HG02970 (cell line): Measurements from ENCODE around the gene ZNF436.

Source experiments
- ATAC-seq: cut with Tn5 transposase; IDR thresholded peaks from one replicate; pipeline ENCODE4 v1.9.1; 2021; ENCODE audit warnings: mild to moderate bottlenecking, moderate library complexity, moderate number of reproducible peaks; ENCODE audit not compliant: unreplicated experiment, low FRiP score

ZNF436 gene

DNA sequence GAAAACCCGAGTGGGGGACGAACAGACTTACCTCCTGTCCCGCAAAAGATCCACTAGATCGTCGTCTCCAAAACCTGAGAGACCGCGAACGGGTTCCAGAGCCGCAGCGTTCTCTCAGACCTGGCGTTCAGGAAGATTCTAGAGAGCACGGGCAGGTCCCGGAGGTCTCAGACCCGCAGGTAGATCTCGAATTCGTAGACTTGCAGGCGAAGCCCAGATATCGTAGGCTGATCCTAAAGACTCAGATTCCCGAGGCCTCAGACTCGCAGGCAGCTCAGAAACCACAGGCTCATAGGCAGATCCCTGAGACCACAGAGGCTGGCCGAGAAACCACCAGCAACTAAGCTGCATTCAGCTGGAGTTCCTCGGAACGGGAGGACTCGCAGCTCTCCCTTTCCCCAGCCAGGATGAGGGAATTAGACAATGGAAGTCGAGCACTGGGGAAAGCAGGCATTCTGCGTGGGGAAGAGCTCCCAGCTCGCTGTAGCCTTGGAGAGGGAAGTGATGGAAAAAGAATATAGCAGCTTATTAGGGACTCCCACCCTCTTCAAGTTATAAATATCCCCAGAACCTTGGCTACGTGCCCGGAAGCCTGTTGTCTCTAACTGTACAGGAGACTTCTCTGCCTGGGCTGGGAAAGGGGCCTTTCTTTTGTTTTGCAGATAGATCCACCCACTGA lies at the start of gene ZNF436:
TSS of gene ZNF436 (minus strand) at position 502 of the 679 bp plus-strand sequence. CDS start 1,831 bp downstream, outside the sequence.
- no peak for ATAC-seq

DNA sequence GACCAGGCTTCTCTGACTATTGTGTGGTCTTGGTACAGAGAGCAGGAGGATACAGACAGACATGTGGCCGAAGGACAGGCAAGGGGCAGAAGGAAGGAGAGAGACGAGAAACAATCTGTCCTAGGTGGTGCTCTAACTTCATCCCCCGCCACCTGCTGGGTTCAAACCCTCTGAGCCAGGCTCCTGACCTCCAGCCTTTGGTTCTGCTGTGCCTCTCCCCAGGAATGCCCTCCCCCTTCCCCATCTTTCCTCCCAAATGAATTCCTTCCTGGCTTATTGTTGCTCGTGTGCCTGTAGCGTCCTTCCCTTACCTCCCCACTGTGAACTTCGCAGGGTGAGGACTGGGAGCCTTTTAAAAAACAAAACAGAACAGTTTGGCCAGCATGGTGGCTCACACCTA lies 49.5 kb upstream of the ZNF436 start:
- no peak for ATAC-seq

DNA sequence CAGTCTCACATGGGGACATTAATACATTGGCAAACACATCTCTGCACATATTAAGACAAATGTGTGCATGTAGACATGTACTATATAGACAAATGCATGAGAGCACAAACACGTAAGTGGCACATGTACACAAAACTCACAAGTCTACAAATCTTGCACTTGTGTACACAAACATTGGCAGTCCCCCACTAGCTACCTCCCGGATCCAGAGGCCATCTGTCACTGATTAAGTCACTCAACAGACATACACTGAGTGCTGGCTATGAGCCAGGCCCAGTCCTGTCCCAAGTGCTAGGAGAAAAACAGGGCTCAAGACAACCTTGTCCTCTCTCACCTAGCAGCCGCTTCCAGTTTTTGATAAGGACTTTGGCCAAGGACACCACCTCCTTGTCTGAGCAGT lies 47.9 kb upstream of the ZNF436 start:
- no peak for ATAC-seq

DNA sequence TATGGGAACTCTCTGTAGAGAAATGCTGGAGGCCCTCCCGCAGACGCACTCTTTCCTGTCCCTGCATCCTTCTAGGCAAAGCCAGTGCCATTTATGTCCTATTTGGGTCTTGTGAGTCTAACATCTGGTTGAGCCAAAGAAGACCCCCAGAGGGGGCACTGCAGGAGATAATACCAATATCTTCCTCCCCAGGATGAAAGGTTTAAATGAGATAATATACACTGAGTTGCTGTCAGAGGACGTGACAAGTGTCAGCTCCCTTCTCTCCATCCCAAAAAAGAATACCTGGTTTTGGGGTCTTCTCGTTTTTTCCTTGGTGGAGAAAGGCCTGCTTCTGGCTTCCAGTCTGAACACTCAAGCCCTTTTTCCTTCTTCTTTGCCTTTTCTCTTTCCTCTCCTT lies 47.3 kb upstream of the ZNF436 start:
- no peak for ATAC-seq

DNA sequence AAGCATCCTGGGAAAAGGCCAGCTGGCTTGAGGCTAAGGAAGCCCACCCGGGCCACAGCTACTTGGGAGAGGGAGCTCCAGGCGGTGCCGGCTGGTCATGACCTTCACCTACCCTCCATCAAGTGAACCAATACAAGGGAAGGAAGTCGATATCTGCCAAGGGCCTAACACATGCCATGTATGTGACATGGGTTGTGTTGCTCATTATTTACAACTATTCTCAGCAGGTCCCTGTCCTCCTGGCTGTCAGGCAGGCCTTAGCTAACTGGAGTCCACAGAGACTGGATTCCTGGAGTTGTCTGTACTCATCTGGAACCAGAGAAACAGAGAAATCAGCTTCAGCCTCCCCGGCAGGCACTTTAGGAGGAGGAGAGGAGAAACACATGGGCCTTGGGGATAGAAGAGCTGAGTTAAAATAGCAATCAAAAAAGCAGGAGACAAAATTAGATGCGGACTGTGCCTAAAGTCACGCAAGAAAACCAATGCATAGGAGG lies 39.2 kb upstream of the ZNF436 start:
- ATAC-seq: no peak

DNA sequence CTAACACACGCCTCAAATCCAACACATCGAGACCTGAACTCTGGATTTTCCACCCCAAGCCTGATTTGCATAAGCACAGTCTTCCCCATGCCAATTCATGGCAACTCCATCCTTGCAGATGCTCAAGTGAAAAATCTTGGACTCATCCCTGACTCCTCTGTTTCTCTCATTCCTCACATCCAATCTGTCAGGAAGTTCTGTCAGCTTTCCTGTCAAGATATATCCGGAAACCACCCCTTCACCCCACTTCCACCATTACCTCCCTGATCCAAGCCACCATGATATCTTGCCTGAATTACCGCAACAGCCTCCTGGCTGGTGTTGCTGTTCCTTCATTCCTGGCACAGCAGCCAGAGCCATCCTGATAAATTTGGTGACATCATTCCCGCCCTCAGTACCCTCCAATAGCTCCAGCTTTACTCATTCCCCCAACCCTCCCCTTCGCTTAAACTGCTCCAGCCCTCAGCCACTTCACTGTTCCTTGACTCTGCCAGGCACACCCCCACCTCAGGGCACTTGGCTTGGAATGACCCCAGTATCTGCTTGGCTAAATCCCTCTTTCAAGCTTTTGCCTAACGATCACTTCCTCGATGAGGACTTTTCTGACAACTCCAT lies 37.5 kb upstream of the ZNF436 start:
- ATAC-seq: no peak

DNA sequence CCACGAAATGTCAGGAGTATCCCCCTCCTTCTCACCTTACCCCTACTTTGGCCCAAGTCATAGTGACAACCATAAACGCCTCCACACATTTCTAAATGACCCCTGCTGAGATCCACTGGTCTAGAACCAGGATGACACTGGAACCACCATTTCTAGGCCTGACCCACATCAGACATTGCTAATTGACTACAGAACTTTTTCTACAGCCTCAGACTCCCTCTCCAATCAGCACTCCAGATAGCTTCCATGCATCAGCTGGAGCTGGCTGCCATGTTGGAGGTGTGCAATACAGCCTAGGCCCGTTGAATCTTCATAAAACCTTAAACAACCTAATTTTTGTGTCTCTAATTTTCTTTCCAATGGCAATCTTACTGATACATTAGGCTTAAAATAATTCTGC lies 36.3 kb upstream of the ZNF436 start:
- no peak for ATAC-seq

DNA sequence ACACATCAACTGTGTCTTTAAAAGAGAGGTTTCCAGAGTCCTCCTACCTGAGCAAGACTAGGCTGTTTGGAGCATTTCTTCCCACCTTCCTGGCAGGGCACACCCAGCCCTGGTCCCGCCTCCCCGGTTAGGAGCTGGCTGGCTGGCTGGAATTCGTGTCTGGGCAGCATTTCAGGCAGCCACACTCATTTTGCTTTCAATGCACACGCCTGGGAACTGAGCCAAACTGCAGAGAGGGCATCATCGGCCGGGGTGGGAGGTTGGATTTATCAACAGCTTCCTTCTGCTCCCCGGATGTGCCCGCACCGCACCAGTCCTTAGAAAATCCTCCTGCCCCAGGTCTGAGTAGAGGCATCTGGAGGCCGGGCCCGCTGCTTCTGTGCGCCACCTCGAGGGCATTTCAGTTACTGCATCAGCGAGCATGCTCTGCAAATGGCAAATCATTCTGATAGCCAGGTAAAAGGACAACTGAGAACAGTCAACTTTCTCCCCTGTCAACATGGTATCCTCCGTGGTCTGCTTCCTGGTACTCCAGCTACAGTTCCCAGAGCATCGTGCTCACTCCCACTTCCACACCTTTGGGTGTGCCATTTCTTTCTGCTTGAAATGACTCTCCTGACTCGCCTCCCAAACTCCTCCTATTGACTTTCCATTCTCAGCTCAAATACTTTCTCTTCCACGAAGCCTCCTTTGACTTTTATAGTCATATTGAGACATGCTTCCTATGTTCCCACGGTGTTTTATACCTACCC lies 34.3 kb upstream of the ZNF436 start:
- no peak for ATAC-seq

DNA sequence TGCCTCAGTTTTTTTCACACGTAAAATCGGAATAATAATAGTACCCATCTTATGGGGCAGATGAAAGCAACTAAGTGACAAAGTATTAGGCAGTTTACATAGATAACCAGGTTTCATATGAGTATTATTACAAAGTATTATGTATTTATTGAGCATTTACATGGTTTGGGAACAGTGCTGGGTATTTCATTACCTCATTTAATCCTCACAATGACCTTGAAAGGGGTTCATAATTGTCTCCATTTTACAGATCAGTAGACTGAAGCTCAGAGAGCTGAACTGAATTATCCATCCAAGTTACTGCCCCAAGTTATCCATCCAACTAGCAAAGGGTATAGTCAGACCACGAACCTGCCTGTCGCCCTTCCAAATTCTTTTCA lies 33.7 kb upstream of the ZNF436 start:
- ATAC-seq: no peak

DNA sequence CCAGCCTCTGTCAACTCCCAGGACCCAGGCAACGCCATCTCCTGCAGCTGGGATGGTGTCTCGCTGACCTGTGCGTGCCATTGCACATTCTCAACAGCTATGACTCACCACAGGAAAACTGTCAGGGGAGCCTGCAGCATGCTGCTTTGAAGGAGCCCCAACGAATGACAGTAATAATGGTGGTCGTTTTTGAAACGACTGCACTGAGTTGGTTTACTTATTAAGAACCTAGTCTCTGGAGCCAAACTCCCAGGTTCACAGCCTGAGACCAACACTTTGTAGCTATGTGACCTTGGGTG lies 33.4 kb upstream of the ZNF436 start:
- ATAC-seq: no peak

DNA sequence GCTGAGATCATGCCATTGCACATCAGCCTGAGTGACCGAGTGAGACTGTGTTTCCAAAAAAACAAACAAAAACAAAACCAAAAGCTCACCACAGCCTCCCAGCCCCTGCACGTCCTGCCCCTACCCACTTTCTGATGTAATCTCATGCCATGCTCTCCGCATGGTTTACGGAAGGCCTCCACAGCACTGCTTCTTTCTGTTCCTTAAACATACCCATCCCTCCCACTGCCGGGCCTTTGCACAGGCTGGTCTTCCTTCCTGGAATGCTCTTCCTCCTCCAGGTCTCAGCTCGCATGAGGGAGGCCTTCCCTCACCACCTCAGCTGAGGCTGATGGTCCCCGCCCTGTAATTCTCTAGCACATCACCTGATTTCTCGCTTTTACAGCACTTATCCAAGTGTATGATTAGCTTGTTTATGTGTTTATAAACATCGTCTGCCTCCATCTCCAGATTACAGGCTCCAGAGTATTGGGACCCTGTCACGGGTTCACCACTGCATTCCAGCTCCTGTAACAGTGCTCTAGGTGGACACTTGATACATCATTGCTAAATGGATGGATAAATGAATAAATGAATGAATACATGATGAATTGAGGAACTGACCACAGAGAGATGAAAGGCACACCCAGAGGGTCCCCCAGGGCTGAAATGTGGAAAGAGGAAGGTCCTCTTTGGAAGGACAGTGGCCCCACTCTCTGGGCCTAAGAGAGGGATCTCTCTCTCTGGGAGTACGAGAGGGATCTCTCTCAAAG lies 32.8 kb upstream of the ZNF436 start:
- no peak for ATAC-seq

DNA sequence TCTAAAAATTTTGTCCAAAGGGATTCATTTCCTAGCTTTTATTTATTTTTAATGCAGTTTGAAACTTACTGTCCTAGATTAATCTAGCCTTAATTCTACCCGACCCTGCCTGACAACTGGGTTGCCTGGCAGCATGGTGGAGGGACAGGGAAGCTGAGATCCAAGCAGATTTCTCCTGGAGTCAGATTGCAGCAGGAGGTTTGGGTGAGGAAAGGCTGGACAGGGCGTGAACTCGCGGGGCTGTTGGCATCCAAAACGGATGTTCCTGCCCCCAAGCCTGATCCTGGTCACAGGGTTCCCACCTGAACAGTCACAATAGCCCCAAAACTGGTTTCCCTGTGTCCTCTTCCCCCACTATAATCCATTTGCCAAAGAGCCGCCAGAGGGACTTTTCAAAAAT lies 31.7 kb upstream of the ZNF436 start:
- ATAC-seq: no peak

DNA sequence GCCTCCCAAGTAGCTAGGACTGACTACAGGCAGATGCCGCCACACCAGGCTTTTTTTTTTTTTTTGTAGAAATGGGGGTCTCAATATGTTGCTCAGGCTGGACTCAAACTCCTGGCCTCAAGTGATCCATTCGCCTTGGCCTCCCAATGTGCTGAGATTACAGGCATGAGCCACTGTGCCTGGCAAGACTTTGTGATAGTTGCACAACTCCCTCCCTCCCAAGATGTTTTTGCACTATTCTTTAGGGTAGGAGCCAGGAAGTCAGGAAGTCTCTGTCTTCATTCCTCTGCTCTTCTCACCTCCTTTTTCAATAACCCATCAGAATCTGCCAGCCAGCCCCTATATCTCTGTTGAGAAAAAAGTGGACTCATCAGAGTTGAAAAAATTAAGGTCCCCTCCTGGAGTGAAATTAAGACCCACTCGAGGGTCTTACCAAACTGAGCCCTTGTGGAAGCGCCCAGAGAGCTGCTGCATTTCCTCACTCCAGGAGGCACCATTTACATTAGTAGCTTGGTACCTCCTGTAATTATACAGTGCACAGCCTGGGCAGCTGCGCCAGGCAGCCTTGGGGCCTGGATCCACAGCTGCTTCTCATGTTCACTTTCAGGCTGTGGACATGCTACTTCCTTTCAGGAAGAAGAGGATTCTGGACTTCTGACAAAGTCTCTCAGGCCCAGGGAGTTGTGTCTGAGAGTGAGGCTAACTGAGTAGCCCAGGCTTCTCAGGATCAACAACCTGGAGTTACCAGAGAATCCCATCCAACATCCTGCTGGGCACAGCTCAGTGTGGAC lies 30.9 kb upstream of the ZNF436 start:
- no peak for ATAC-seq

DNA sequence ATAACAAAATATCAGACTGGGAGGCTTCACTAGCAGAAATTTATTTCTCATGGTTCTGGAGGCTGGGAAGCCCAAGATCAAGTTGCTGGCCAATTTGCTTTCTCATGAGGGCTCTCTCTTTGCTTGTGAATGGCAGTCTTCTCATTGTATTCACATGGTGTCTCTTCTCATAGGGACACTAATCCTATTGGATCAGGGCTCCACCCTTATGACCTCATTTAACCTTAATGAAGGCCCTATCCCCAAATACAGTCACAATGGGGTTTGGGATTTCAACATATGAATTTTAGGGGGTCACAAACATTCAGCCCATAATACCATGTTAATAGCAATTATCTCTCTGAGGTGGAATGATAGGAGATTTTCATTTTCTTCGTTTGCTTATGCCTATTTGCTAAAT lies 29.6 kb upstream of the ZNF436 start:
- no peak for ATAC-seq

DNA sequence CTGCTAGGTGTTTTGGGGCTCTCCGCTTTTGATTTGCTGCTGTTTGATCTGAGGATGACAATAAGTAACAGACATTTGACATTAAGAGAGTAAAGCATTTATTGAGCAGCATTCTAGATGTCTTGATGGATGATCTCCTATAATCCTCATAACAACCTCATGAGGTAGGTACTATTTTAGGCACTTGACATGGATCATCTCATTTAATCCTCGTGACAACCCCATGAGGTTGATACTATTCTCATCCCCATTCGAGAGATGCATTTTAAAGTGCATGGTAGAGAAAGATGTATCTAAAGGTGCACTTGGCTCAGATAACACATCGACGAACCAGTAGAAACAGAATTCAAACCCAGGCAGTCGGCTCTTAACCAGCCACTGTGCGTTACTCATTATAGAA lies 28.3 kb upstream of the ZNF436 start:
- ATAC-seq: no peak

DNA sequence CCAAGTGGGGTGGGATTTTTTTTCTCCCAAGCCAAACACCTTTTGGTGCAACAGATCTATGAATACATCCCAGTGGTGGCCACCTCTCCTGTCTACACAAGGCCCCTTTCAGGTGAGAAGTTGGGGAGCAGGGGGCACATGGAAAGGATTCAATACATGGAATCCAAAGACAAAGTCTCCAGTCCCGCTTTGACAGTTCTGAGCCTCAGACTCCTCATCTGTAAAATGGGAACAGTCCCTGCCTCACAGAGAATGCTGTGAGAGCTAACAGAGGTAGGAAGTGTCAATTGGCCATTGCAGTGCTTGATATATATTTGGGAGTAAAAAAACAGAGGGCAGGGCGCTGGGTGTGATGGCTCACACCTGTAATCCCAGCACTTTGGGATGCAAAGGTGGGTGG lies 26.7 kb upstream of the ZNF436 start:
- no peak for ATAC-seq

DNA sequence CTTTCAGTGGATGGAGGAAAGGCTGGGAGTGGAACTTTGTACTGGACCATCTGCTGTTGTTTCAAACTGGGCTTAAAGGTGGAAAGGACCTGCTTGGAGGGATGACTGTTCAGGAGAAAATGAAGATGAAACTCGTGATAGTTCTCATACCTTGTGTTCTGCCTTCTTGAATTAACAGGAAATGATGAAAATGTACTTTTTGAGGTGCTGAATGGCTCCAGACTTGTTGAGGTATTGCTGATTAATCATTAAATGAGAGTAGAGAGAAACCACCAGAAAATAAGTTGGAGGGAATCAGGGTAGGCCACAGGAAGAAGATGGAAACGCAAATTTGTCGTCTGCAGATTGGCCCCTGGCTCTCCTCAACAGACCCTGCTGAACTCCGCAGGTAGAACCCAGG lies 26.2 kb upstream of the ZNF436 start:
- ATAC-seq: no peak

DNA sequence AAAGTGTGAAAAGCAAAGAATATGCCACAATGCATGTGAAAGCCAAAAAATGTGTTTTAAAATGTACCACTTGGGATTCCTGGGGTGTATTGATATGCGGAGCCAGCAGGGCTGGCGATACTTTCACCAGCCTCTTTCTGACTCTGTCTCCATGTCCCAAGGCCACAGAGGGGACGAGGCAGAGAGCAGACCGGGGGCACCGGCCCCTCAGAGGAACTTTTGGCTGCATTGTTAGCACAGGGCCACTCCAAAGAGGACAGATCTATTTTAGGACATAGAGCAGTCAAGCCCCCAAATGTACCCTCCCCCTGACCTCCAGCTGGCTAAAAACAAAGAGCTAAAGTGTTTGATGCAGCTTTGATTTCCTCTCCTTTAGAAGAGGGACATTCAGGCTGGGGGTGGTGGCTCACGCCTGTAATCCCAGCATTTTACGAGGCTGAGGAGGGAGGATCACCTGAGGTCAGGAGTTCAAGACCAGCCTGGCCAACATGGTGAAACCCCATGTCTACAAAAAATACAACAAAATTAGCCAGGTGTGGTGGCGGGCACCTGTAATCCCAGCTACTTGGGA lies 25.6 kb upstream of the ZNF436 start:
- ATAC-seq: no peak

DNA sequence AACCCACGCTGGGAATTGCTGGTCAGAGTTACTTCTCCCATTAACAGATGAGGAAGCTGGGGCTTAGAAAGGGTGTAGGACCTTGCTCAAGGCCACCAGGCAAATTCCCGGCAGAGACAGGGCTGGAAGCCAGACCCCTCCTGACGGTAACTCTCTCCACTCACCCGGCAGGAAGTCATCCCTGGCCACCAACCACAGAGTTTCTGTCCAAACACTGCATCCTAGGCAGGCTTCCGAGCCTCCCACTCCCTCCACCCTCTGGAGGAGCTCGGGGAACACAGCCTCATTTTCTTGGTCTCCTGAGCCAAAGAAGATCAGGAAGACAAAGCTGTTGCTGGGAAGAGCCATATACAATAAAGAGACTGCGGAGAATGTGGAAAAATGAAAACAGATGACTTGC lies 25.0 kb upstream of the ZNF436 start:
- no peak for ATAC-seq

DNA sequence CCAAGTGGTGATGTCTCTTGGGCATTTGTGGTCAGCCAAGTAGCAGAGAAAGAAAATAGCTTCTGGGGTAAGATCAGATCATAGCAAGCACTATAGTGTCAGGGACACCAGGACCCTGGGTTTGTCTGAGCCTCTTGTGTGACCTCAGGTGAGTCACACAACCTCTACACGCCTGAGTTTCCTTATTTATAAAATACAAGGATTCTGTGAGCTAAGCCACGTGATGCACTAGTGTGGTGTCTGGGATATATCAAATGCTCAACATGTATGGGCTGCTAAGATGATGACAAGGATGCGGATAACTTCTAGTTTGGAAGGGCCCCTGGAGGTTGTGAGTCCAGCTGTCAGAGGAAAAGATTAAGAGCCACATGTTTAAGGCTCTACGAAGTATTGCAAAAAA lies 24.5 kb upstream of the ZNF436 start:
- ATAC-seq: no peak
